HG03565 (cell line): ENCODE data around the gene ZNRD2.

Experiments
- ATAC-seq: cut with Tn5 transposase; IDR thresholded peaks from one replicate; pipeline ENCODE4 v1.9.1; 2021; ENCODE audit warnings: mild to moderate bottlenecking, moderate library complexity; ENCODE audit not compliant: unreplicated experiment

Gene ZNRD2

GRCh38 chr11:65585396-65586246 lies 15.3 kb downstream of the ZNRD2 start:
- no peak for ATAC-seq

DNA sequence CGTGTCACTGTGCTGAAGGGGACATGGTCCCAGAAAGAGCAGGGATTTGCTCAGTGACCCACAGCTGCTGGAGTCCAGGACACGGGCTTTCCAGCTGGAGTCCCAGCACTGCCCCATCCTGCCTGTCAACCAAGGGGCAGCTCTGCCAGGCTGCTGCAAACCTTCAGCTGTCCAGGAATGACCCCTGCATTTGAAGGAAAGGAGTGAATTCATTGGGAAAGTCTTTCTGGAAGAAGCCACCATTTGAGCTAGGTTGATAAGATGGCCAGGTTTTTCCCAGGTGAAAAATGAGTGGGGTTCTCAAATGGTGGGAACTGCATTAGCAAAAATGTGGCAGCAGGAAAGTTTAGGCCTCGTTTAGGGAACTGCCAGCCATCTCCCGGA lies 16.0 kb downstream of the ZNRD2 start:
- ATAC-seq = no peak

DNA sequence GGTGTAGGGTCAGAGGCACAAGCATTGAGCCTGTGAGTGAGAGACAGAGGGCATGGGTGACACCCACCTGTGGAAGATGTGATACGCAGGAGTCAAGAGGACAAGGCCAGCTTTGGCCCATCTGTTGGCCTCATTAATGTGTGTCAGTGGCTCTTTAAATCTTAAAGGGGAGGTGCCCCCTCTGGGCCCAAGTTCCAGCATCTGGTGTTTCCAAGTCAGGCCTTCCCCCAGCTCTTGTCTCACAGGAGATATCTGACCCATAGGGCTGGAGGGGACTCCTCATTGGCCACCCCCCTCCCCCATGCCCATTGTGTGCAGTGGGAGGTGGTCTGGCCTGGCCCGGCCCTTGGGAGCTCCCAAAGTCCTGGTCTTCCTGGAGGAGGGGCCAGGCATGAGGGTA lies 16.4 kb downstream of the ZNRD2 start:
- no peak for ATAC-seq

DNA sequence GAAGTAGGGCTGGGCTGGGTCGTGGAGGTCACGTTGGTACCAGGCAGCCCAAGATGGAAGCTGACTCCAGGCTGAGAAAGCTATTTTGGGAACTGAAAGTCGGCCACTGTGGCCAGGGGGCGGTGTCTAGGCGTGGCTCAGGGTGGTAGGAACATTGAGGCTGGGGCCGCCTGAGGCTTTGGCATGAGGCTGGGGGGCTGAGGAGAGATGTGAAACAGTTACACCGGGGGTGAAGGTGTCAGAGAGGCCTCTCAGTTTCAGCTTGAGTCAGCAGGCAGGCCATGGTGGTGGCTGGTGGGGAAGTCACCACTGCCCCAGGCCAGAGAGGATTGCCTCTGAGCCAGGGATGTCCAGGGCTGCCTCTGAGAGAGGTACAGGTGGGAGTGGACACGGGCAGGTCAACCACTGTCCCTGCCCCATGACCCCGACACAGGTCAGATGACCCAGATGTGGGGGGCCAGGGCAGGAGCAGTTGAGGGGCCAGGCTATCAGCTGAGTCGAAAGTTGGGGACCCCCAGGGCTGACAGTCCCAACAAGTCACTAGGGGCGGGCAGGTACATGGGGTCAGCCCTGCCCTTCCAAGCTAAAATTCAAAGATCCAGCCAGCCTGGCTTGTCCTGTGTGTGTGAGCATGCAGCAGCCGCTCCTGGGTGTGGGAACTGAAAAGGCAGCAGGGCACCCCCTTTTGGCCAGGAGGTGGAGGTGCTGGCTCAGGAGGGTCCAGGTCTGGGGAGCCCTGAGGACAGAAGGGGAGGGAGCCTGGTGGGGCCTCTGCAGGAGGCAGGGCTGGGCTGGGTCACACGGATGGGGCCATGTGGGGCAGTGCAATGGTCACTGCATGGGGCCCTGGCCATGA lies 18.1 kb downstream of the ZNRD2 start:
- ATAC-seq = peak; percentile 42

DNA sequence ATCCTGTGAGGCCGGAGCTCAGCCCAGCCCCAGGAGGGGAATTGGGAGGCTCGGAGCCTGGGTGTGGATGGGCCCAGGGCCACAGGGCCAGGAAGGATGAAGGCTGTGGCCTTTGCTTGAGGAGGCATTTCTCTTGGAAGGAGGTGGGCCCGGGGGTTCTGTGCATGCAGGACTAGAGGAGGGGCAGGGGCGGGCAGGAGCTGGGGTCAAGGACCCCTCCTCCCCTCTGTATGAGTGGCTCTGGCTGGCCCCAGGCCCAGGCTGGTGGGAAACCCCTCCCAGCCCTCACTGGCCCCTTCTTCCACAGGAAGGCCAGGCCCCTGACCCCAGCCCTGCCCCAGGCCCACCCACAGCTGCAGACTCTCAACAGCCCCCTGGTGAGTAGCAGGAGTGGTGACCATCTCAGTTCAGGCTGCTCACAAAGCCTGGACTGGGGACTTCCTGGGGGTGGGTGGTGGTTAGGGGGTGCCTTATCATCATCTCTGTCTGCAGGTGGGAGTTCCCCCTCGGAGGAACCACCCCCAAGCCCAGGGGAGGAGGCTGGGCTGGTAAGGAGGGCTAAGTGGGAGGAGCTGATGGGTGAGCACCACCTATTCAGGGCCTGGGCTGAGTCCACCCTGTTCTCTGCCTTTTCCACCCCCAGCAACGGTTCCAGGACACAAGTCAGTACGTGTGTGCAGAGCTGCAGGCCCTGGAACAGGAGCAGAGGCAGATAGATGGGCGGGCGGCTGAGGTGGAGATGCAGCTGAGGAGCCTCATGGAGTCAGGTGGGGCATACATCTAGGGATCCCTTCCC lies 19.4 kb downstream of the ZNRD2 start:
- no peak for ATAC-seq

DNA sequence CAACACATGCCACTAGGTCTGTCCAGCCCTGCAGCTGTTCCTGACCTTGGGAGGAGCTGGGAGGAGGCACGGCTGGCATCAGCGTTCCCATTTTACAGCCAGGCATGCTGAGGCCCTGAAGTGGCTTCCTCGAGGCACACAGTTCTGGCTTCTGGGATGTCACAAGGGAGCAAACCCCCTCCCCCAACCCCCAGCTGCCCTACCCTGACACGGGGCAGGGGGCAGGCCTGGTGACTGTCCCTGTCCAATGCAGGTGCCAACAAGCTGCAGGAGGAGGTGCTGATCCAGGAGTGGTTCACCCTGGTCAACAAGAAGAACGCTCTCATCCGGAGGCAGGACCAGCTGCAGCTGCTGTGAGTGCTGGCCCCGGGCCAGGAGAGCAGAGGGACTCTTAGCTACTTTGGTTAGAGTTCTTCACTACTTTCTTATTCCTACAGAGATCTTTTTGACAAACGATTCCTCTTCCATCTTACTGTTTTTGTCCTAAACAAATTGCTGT lies 20.0 kb downstream of the ZNRD2 start:
- no peak for ATAC-seq

GRCh38 chr11:65591939-65592857 lies 21.9 kb downstream of the ZNRD2 start:
- ATAC-seq = no peak

- ATAC-seq = no peak
Observed at GRCh38 chr11:65592858-65593517, 22.7 kb downstream of the ZNRD2 start.

DNA sequence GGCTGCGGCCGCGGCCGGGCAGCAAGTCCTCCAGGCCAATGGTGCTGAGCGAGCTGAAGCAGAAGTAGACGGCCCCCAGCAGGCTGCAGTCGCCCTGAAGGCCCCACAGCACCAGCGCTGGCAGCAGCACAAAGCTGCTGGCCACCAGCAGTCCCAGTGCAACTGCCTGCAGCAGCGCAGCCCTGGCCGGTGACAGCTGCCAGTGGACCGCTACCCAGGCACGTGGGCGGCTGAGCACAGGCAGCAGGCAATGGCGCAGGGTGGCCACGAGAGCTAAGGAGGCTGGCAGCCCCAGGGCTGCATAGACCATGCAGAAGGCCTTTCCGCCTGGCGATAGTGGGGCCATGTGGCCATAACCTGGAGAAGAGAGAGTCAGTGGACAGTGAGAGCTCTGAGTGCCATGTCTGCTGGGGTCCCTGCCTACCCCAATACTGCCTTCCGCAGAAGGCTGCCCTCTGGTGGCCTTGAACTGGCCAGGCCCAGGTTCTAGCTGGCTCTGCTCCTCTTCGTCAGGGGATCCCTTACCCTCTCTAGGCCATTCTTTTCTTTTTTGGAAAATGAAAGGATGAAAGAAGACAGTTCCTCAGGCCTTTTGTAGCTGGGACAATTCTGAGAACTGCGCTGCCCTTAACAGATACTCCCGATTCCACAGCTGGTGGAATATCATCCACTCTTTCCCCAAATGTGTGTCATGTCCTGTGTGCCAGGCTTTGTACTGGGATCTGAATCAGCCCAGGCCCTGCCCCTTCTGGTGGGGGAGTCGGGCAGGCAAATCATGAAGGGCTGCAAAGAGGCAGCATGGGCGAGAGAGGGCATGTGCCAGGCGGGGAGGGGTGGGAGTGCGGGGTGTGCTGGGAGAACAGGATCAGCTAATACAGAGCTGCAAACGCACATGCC lies 23.5 kb downstream of the ZNRD2 start:
- no peak for ATAC-seq

GRCh38 chr11:65595131-65595530 lies 24.9 kb downstream of the ZNRD2 start:
- ATAC-seq = no peak

DNA sequence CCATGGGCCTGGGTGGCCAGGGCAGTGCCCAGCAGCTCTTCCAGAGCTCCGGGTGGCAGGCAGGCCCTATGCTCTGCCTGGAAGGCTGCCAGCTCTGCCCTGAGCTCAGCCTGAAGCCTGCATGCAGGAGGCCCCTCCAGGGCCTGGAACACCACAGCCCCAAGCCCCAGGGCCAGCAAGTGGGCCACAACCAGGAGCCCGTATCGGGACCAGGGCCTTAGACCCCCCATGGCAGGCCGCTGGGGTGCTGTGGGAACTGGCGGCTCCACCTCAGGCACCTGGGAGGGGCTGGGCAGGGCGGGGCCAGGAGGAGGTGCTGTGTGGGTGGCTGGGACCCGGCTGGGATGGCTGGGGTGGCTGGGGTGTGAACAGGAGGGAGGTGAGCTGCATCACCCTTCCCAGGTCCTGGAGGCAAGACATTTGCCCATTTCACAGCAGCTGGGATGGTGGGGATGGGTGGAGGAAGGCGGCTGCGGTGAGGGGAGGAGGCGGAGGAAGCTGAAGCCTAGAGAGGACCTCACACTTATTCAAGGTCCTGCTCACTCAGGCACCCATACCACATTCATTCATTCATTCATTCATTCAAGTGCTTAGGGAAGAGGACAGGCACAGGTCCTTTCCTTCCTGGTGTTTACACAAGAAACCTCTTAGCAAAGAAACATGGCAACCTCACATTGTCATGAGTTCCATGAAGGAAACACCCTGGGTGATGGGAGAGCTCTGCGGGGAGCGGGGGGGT lies 25.4 kb downstream of the ZNRD2 start, which contains the start of gene KCNK7:
KCNK7 (minus strand) TSS at position 258 of the 739 bp plus-strand sequence; CDS start at position 230, 28 bp downstream.
- no peak for ATAC-seq

GRCh38 chr11:65596520-65596919 lies 26.2 kb downstream of the ZNRD2 start:
- ATAC-seq = no peak

GRCh38 chr11:65598258-65598699 lies 28.0 kb downstream of the ZNRD2 start:
- ATAC-seq = no peak

- no peak for ATAC-seq
Observed at GRCh38 chr11:65599216-65599954, 29.1 kb downstream of the ZNRD2 start.

DNA sequence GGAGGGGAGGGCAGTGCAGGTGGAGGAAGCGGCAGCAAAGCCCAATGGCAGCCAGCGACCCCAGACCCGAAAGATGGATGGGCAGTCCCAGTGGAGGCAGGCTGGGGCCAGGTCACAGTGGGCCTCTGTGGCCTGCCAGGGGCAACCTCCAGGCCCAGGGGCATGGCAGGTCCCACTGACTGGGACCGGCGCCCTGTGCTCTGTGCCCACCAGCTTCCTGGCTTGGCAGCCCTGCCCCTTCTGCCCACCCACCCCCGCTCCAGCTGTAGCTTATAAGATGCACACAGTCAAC lies 29.6 kb downstream of the ZNRD2 start:
- ATAC-seq = no peak

DNA sequence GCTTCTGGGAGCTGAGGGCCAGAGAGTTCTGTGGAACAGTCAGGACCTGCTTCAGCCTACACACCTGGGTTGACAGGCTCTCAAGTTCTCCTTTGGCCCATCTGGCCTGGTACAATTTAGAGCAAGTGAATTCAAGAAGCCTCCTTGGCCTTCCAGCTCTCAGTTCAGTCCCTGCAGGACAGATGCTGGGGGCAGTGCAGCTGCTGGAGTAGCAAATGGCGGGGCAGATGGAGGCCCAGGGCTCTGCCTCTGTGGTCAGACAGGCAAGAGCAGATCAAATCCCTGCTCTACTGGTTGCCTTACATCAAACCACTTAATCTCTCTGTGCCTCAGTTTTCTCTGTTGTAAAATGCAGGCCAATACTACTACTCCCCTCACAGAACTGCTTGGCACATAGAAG lies 34.0 kb downstream of the ZNRD2 start:
- ATAC-seq = no peak
